ENCODE measurements around the gene DDAH1.

DNA sequence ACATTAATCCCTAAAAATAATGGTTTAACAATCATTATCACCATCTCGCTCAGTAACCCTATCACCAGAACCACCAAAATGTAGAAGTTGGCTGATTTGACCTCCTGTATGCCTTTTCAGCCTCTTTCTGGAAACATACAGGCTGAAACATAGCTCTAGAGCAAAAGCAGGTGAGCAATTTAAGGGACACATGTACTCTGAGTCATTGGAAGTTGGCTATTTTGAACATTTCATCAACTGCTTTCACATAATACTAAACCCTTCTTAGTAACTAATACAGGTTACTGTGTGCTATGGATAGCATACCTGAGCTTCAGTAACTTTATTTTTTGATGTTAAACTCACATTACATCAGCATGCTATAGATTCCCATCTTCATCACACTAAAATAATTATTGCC, 19.8 kb upstream of the DDAH1 start:
- TF ChIP-seq, protein P1, sequence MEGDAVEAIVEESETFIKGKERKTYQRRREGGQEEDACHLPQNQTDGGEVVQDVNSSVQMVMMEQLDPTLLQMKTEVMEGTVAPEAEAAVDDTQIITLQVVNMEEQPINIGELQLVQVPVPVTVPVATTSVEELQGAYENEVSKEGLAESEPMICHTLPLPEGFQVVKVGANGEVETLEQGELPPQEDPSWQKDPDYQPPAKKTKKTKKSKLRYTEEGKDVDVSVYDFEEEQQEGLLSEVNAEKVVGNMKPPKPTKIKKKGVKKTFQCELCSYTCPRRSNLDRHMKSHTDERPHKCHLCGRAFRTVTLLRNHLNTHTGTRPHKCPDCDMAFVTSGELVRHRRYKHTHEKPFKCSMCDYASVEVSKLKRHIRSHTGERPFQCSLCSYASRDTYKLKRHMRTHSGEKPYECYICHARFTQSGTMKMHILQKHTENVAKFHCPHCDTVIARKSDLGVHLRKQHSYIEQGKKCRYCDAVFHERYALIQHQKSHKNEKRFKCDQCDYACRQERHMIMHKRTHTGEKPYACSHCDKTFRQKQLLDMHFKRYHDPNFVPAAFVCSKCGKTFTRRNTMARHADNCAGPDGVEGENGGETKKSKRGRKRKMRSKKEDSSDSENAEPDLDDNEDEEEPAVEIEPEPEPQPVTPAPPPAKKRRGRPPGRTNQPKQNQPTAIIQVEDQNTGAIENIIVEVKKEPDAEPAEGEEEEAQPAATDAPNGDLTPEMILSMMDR (IDR thresholded peaks at IDR 0.05): no peak
- TF ChIP-seq POLR2A (IDR thresholded peaks at IDR 0.05): no peak

All from uterus (tissue), 2 donors.